BJ (cell line): ENCODE measurements around the gene SENP1. TPM values are rescaled to one million over a fixed set of nuclear protein-coding genes. Genes with fewer than 3 reads are reported as not detected.

Experiments
- CTCF ChIA-PET: fragments of 350-600 bp; formaldehyde crosslinking; extraction: SDS; loops from one replicate; lab custom pipeline; 2021; ENCODE audit warnings: antibody characterized with exemption, inconsistent platforms; lab: Yijun Ruan, JAX
- POLR2A ChIA-PET: fragments of 300-600 bp; sonication (Branson Sonifier 250); formaldehyde crosslinking; extraction: SDS; loops from one replicate; lab custom pipeline; 2021; ENCODE audit warnings: antibody characterized with exemption; lab: Charles Lee
- DNase-seq: peaks from one replicate; pipeline ENCODE4 v3.0.0-alpha.2; 2011; ENCODE audit warnings: low read depth
- H3K27me3 ChIP-seq: 2 replicates; pipeline ENCODE4 v1.6.0; 2011; ENCODE audit warnings: low read length; ENCODE audit not compliant: control insufficient read depth, insufficient read depth
- H3K36me3 ChIP-seq: 2 replicates; pipeline ENCODE4 v1.5.1; 2011; ENCODE audit warnings: low read length; ENCODE audit not compliant: control insufficient read depth, insufficient read depth
- H3K4me3 ChIP-seq: 2 replicates; pipeline ENCODE4 v1.5.1; 2011; ENCODE audit warnings: low read depth, mild to moderate bottlenecking, control low read depth, low read length
- CTCF ChIP-seq: IDR thresholded peaks from 2 replicates; pipeline ENCODE4 v1.5.1; 2011; ENCODE audit warnings: low read depth, mild to moderate bottlenecking, control low read depth, inconsistent platforms, low read length, moderate library complexity; ENCODE audit not compliant: insufficient read depth
- polyA plus RNA-seq: library from polyadenylated mRNA; depleted of rRNA; stranded (reverse); fragments of >200 nt; gene quantifications from 2 replicates; pipeline ENCODE4 v1.2.3, GENCODE V29; 2011

The SENP1 gene
- polyA plus RNA-seq, 1 experiment, result 10.3 TPM

- no peaks in the 10 kb centered on the region for H3K27me3 ChIP-seq
- ChIA-PET CTCF (interaction anchor here (1.0 kb wide), 1 partner anchor 132 kb away, joined by 3 read pairs; no protein-coding TSS in a partner anchor), POLR2A (no interaction called here)
- DNase-seq, result no peak
- H3K4me3 ChIP-seq, result no peak overlapping the region
- H3K36me3 ChIP-seq, result peaks cover 29% of the 10 kb centered on the region
- TF ChIP-seq CTCF, result no peak
These were observed 37.2 kb upstream of the SENP1 start for GRCh38 chr12:48142818-48143674.

- Histone ChIP-seq H3K27me3 (no peaks in the 10 kb centered on the region), H3K36me3 (peaks cover 29% of the 10 kb centered on the region), H3K4me3 (no peak overlapping the region)
- ChIA-PET POLR2A (no interaction called here), CTCF (no interaction called here)
- TF ChIP-seq CTCF, result no peak
- DNase-seq, result no peak
These were observed 29.1 kb upstream of the SENP1 start for GRCh38 chr12:48135027-48135426.

- Histone ChIP-seq H3K36me3 (peaks cover 21% of the 10 kb centered on the region), H3K27me3 (no peaks in the 10 kb centered on the region), H3K4me3 (no peak overlapping the region)
- ChIA-PET CTCF (interaction anchor here (1.6 kb wide), 1 partner anchor 16 kb away, joined by 3 read pairs; no protein-coding TSS in a partner anchor), POLR2A (no interaction called here)
- DNase-seq, result no peak
- TF ChIP-seq CTCF, result no peak
These were observed 26.9 kb upstream of the SENP1 start for GRCh38 chr12:48132826-48133225.

- TF ChIP-seq CTCF, result no peak
- peaks cover 17% of the 10 kb centered on the region for H3K36me3 ChIP-seq
- CTCF ChIA-PET, result interaction anchor here (1.6 kb wide), 1 partner anchor 18 kb away, joined by 3 read pairs; no protein-coding TSS in a partner anchor
- DNase-seq, result no peak
- no peaks in the 10 kb centered on the region for H3K27me3 ChIP-seq
- POLR2A ChIA-PET, result no interaction called here
- H3K4me3 ChIP-seq, result no peak overlapping the region
These were observed 25.6 kb upstream of the SENP1 start for GRCh38 chr12:48131517-48131916.

- H3K36me3 ChIP-seq, result peaks cover 15% of the 10 kb centered on the region
- CTCF ChIA-PET, result interaction anchor here (0.9 to 1.0 kb wide), 2 partner anchors 12 to 36 kb away, joined by 3 to 5 read pairs; no protein-coding TSS in a partner anchor
- TF ChIP-seq CTCF, result no peak
- DNase-seq, result no peak
- no peak overlapping the region for H3K4me3 ChIP-seq
- no peaks in the 10 kb centered on the region for H3K27me3 ChIP-seq
- POLR2A ChIA-PET, result no interaction called here
These were observed 23.5 kb upstream of the SENP1 start for GRCh38 chr12:48129376-48129775.
